ENCODE results near the gene TRAP1.

GRCh38 chr16:3659251-3659650 is 58.1 kb downstream of the TRAP1 start:
- TF ChIP-seq POLR2A (IDR thresholded peaks at IDR 0.05; ENCODE audit: borderline replicate concordance, extremely low read depth, insufficient read depth, insufficient read length) (no peak), POLR2AphosphoS5 (IDR thresholded peaks at IDR 0.05; ENCODE audit: low read depth, low read length) (no peak), CTCF (IDR thresholded peaks at IDR 0.05 in 2 of 3, conservative IDR thresholded peaks at IDR 0.05 in 1 of 3; ENCODE audit: borderline replicate concordance in 1 of 3, insufficient read depth in 1 of 3, low read depth in 2 of 3, low read length in 2 of 3) (no peak), EGR1 (IDR thresholded peaks at IDR 0.05; ENCODE audit: low read depth) (no peak), REST (IDR thresholded peaks at IDR 0.05; ENCODE audit: low read depth) (no peak), SIN3A (IDR thresholded peaks at IDR 0.05; ENCODE audit: low read depth) (no peak), CEBPB (IDR thresholded peaks at IDR 0.05; ENCODE audit: low read depth) (no peak), ELF1 (IDR thresholded peaks at IDR 0.05; ENCODE audit: borderline replicate concordance, low read depth) (no peak), ATF3 (IDR thresholded peaks at IDR 0.05) (no peak), TCF7L2 (IDR thresholded peaks at IDR 0.05; ENCODE audit: borderline replicate concordance, extremely low read depth, insufficient read depth, insufficient read length) (no peak), EZH2phosphoT487 (IDR thresholded peaks at IDR 0.05; ENCODE audit: borderline replicate concordance) (no peak), RAD21 (IDR thresholded peaks at IDR 0.05; ENCODE audit: low read depth) (no peak), ZFX (IDR thresholded peaks at IDR 0.05) (no peak)
